K562 treated with DMSO at 1 percent for 24 hours (cell line): Measurements from ENCODE around the gene IFFO2. TPM values are rescaled to one million over a fixed set of nuclear protein-coding genes. Genes with fewer than 3 reads are reported as not detected.

Experiments
- total RNA-seq: library from RNA; unstranded; fragments of 300-600 nt; gene quantifications from 2 replicates; pipeline ENCODE4 v1.2.3, GENCODE V29; 2022; ENCODE audit warnings: low read depth; ENCODE audit not compliant: insufficient read depth

IFFO2 gene
- total RNA-seq = 1.6 and 4.4 TPM in 2 replicates

DNA sequence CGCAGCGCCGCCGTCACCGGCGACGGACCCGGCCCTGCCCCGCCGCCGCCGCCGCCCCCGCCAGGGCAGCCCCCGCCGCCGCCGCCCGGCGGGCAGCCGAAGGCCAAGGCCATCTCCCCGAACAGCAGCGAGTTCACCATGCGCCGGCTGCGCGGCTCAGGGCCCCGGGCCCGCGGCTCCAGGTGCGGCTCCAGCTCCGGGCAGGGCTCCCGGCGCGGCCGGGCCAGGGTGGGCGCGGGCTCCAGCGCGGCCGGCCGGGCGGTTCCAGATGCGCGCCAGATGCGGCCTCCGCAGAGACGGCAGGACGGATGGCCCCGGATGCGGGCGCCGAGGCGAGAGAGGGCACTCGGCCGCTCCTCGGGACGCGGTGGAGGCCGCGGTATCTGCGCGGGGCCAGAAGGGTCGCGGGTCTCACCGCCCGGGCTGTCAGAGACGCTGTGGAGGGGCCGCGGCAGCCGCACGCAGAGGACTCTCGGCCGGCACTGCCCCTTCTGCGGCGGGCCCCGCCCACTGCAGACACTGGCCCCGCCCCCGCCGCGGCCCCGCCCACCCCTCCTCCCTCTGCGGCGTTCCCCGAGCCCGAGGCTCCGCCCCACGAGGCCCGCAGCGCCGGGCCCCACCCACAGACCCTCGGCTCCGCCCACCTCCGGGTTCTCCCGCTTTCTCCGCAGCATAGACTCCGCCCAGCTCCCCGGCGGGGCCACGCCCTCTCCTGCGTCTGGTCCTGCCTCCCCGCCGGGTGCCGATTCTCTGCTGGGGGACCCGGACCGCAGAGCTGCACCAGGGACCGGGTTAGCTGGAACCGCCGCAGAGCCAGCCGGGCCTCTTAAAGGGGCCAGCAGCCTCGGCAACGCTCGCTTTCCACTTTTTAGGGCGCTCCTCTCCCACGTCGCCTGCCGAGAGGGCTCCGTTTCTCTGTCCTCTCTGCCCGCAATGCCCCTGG lies at the start of gene IFFO2:
Gene IFFO2, minus strand, starts transcription at position 484 of the 943 bp plus-strand sequence. Its CDS starts 344 bp downstream, at position 140.

DNA sequence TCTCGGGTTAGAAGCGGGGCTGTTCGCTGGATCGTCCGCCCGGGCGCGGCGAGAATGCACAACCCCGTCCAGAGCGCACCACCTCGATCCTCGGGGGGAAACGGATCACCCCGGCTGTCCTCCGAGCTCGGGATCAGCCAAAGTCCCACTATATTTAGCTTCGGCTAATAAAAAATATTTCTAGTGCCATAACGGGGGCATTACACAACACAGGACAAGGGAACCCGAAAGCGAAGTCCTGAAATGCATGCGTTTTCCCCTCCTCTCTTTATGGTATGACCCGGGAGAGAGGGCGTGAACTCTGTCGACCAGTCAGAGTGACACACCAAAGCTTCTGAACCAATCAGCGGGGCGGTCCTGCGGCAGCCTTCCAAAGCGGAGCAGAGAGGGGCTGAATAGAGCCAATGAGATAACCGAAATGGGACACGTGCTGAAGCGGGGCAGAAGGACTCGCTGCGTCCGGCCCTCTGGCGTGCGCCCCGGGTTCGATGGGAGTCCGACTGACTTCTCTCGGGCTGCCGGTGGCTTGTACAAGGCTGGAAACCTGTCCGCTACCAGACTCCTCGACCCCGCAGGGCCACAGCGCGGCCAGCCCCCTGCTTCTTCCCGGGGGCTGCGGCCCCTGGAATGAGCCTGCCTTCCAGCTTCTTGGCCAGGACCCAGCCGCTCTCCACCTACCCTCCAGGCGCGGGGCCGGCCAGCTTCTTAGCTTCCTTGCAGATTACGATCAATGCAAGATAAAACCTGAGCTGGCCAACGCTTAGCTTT lies 53.8 kb downstream of the IFFO2 start, which contains the start of gene ALDH4A1:
Gene ALDH4A1, minus strand, starts transcription at position 33 of the 768 bp plus-strand sequence. Its CDS starts 32 bp downstream, at position 1.

DNA sequence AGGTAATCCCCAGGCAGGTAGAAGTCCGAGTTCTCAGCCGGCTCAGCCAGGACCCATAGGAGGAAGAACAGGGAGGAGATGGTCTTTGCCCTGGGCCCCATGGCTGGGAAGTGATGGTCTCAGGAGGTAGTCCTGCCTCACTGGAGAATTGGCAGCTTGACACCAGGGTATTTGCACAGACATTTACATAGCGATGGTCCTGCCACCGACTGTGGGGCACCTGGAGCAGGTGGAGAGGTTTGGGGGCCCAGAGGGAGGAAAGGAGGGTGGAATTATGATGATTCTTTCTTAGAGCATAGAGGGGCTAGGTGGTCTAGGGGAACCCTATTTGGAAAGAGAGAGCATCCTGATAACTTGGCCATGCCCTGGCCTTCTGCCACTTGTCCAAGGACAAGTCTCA lies 96.9 kb downstream of the IFFO2 start, which contains the start of gene TAS1R2:
Gene TAS1R2, minus strand, starts transcription at position 101 of the 400 bp plus-strand sequence. Its CDS starts 0 bp downstream, at position 101.

Other genes with a start within 250 kb of the IFFO2 start
- gene TAS1R2, start 97.0 kb downstream of the IFFO2 start, total RNA-seq = not detected in 2 replicates
- 24.3 and 26.7 TPM in 2 replicates for gene ALDH4A1, start 54.1 kb downstream of the IFFO2 start, total RNA-seq